Measurements from ENCODE around the gene RPL7L1. TPM values are rescaled to one million over a fixed set of nuclear protein-coding genes. Genes with fewer than 3 reads are reported as not detected.
"Not testable (repeated sequence)": the region's sequence is repeated elsewhere in the genome, so short reads cannot be mapped to it uniquely, and the experiment has no call there.

The RPL7L1 gene
- total and polyA plus RNA-seq, 2 donors (not counting 1 experiment from before 2014, with no cell fraction given), result 80.0 to 108 TPM

GRCh38 chr6:42871711-42872110 lies 7.7 kb upstream of the RPL7L1 start:
- H3K9ac ChIP-seq (ENCODE audit: insufficient read depth, low read length), result no peak overlapping the region
- peaks cover 2% of the 10 kb centered on the region for H3K36me3 ChIP-seq (ENCODE audit: control insufficient read depth, insufficient read depth, low read length)
- TF ChIP-seq, protein P1, sequence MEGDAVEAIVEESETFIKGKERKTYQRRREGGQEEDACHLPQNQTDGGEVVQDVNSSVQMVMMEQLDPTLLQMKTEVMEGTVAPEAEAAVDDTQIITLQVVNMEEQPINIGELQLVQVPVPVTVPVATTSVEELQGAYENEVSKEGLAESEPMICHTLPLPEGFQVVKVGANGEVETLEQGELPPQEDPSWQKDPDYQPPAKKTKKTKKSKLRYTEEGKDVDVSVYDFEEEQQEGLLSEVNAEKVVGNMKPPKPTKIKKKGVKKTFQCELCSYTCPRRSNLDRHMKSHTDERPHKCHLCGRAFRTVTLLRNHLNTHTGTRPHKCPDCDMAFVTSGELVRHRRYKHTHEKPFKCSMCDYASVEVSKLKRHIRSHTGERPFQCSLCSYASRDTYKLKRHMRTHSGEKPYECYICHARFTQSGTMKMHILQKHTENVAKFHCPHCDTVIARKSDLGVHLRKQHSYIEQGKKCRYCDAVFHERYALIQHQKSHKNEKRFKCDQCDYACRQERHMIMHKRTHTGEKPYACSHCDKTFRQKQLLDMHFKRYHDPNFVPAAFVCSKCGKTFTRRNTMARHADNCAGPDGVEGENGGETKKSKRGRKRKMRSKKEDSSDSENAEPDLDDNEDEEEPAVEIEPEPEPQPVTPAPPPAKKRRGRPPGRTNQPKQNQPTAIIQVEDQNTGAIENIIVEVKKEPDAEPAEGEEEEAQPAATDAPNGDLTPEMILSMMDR (conservative IDR thresholded peaks at IDR 0.05 in 1 of 2, IDR thresholded peaks at IDR 0.05 in 1 of 2; ENCODE audit: low read depth in 1 of 2, low read length in 2 of 2), result no peak
- TF ChIP-seq EZH2 (IDR thresholded peaks at IDR 0.05; ENCODE audit: low read length, missing control alignments), result no peak
- H4K20me1 ChIP-seq (ENCODE audit: control insufficient read depth, extremely low read depth, insufficient read depth, low read length), result no peaks in the 10 kb centered on the region
- H3K4me3 ChIP-seq (replicated peaks in 1 of 4; ENCODE audit: control extremely low read depth in 1 of 4, insufficient read depth in 1 of 4, low read depth in 3 of 4, low read length in 4 of 4), result no peak overlapping the region
- H3K4me1 ChIP-seq (ENCODE audit: control insufficient read depth, extremely low read depth, insufficient read depth, low read length), result no peaks in the 10 kb centered on the region
- H3K4me2 ChIP-seq (ENCODE audit: extremely low read depth, insufficient read depth, low read length), result no peak overlapping the region
- no peaks in the 10 kb centered on the region for H3K9me3 ChIP-seq (ENCODE audit: control insufficient read depth, insufficient read depth, low read depth, low read length)
- no peaks in the 10 kb centered on the region for H3K27me3 ChIP-seq (ENCODE audit: control insufficient read depth, insufficient read depth, low read length)
- no peak overlapping the region for H2AFZ ChIP-seq (ENCODE audit: low read length)
- H3K27ac ChIP-seq (ENCODE audit: insufficient read depth, low read length), result no peak overlapping the region
- DNase-seq (ENCODE audit: low read depth in 2 of 2), result no peak
- no peaks in the 10 kb centered on the region for H3K79me2 ChIP-seq (ENCODE audit: control insufficient read depth, insufficient read depth, low read length)

GRCh38 chr6:42873313-42873712 lies 6.1 kb upstream of the RPL7L1 start:
- H4K20me1 ChIP-seq (ENCODE audit: control insufficient read depth, extremely low read depth, insufficient read depth, low read length), result no peaks in the 10 kb centered on the region
- TF ChIP-seq, protein P1 (conservative IDR thresholded peaks at IDR 0.05 in 1 of 2, IDR thresholded peaks at IDR 0.05 in 1 of 2; ENCODE audit: low read depth in 1 of 2, low read length in 2 of 2), result no peak
- no peak for TF ChIP-seq EZH2 (IDR thresholded peaks at IDR 0.05; ENCODE audit: low read length, missing control alignments)
- H3K4me1 ChIP-seq (ENCODE audit: control insufficient read depth, extremely low read depth, insufficient read depth, low read length), result no peaks in the 10 kb centered on the region
- DNase-seq (ENCODE audit: low read depth in 2 of 2), result no peak
- H2AFZ ChIP-seq (ENCODE audit: low read length), result no peak overlapping the region
- no peak overlapping the region for H3K4me2 ChIP-seq (ENCODE audit: extremely low read depth, insufficient read depth, low read length)
- H3K27ac ChIP-seq (ENCODE audit: insufficient read depth, low read length), result no peak overlapping the region
- H3K9ac ChIP-seq (ENCODE audit: insufficient read depth, low read length), result no peak overlapping the region
- no peaks in the 10 kb centered on the region for H3K27me3 ChIP-seq (ENCODE audit: control insufficient read depth, insufficient read depth, low read length)
- no peak overlapping the region for H3K4me3 ChIP-seq (replicated peaks in 1 of 4; ENCODE audit: control extremely low read depth in 1 of 4, insufficient read depth in 1 of 4, low read depth in 3 of 4, low read length in 4 of 4)
- H3K79me2 ChIP-seq (ENCODE audit: control insufficient read depth, insufficient read depth, low read length), result no peaks in the 10 kb centered on the region
- no peaks in the 10 kb centered on the region for H3K36me3 ChIP-seq (ENCODE audit: control insufficient read depth, insufficient read depth, low read length)
- no peaks in the 10 kb centered on the region for H3K9me3 ChIP-seq (ENCODE audit: control insufficient read depth, insufficient read depth, low read depth, low read length)

GRCh38 chr6:42877695-42878094 lies 1.7 kb upstream of the RPL7L1 start:
- Histone ChIP-seq H2AFZ (ENCODE audit: low read length) (peak overlapping the region; percentile 35), H3K4me1 (ENCODE audit: control insufficient read depth, extremely low read depth, insufficient read depth, low read length) (no peaks in the 10 kb centered on the region), H3K27ac (ENCODE audit: insufficient read depth, low read length) (no peak overlapping the region), H3K9me3 (ENCODE audit: control insufficient read depth, insufficient read depth, low read depth, low read length) (no peaks in the 10 kb centered on the region), H3K36me3 (ENCODE audit: control insufficient read depth, insufficient read depth, low read length) (no peaks in the 10 kb centered on the region), H3K27me3 (ENCODE audit: control insufficient read depth, insufficient read depth, low read length) (no peaks in the 10 kb centered on the region), H3K4me3 (replicated peaks in 1 of 4; ENCODE audit: control extremely low read depth in 1 of 4, insufficient read depth in 1 of 4, low read depth in 3 of 4, low read length in 4 of 4) (no peak overlapping the region), H3K4me2 (ENCODE audit: extremely low read depth, insufficient read depth, low read length) (no peak overlapping the region), H4K20me1 (ENCODE audit: control insufficient read depth, extremely low read depth, insufficient read depth, low read length) (no peaks in the 10 kb centered on the region), H3K9ac (ENCODE audit: insufficient read depth, low read length) (no peak overlapping the region), H3K79me2 (ENCODE audit: control insufficient read depth, insufficient read depth, low read length) (peaks cover 23% of the 10 kb centered on the region)
- no peak for DNase-seq (ENCODE audit: low read depth in 2 of 2)
- no peak for TF ChIP-seq EZH2 (IDR thresholded peaks at IDR 0.05; ENCODE audit: low read length, missing control alignments)
- TF ChIP-seq, protein P1 (conservative IDR thresholded peaks at IDR 0.05 in 1 of 2, IDR thresholded peaks at IDR 0.05 in 1 of 2; ENCODE audit: low read depth in 1 of 2, low read length in 2 of 2), result no peak

- not testable (repeated sequence) for H4K20me1 ChIP-seq (ENCODE audit: control insufficient read depth, extremely low read depth, insufficient read depth, low read length); H3K4me1 ChIP-seq (ENCODE audit: control insufficient read depth, extremely low read depth, insufficient read depth, low read length); H3K27me3 ChIP-seq (ENCODE audit: control insufficient read depth, insufficient read depth, low read length); H3K9me3 ChIP-seq (ENCODE audit: control insufficient read depth, insufficient read depth, low read depth, low read length); DNase-seq (ENCODE audit: low read depth in 2 of 2)
- H2AFZ ChIP-seq (ENCODE audit: low read length), result peak overlapping the region; percentile 100
- peak overlapping the region; percentile 97 for H3K27ac ChIP-seq (ENCODE audit: insufficient read depth, low read length)
- peak overlapping the region; percentile 97 to 99 (median 98) for H3K4me3 ChIP-seq (replicated peaks in 1 of 4; ENCODE audit: control extremely low read depth in 1 of 4, insufficient read depth in 1 of 4, low read depth in 3 of 4, low read length in 4 of 4)
- peak overlapping the region; percentile 89 for H3K9ac ChIP-seq (ENCODE audit: insufficient read depth, low read length)
- peaks cover 10% of the 10 kb centered on the region for H3K36me3 ChIP-seq (ENCODE audit: control insufficient read depth, insufficient read depth, low read length)
- H3K4me2 ChIP-seq (ENCODE audit: extremely low read depth, insufficient read depth, low read length), result peak overlapping the region; percentile 100
- peaks cover 36% of the 10 kb centered on the region for H3K79me2 ChIP-seq (ENCODE audit: control insufficient read depth, insufficient read depth, low read length)
Observed at GRCh38 chr6:42880240-42880817, 913 bp downstream of the RPL7L1 start.

DNA sequence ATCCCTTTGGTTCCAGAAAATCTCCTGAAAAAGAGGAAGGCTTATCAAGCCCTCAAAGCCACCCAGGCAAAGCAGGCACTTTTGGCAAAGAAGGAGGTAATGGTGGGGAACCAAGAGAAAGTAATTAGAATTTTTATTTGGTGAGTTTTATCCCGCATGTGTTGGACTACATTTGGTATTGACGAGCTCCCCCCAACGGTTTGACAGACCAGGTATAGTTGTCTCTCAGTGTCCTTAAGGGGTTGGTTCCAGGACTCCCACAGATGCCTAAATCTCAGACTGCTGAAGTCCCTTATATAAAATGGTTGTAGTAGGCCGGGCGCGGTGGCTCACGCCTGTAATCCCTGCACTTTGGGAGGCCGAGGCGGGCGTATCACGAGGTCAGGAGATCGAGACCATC lies 1.5 kb downstream of the RPL7L1 start:
- Histone ChIP-seq H3K36me3 (ENCODE audit: control insufficient read depth, insufficient read depth, low read length) (peaks cover 11% of the 10 kb centered on the region), H3K79me2 (ENCODE audit: control insufficient read depth, insufficient read depth, low read length) (peaks cover 36% of the 10 kb centered on the region)
- H3K27ac ChIP-seq (ENCODE audit: insufficient read depth, low read length), result not testable (repeated sequence)

More for the DNA sequence above, 1.5 kb downstream of the RPL7L1 start:
- Histone ChIP-seq H3K9ac (ENCODE audit: insufficient read depth, low read length) (peak overlapping the region; percentile 89), H3K4me2 (ENCODE audit: extremely low read depth, insufficient read depth, low read length) (peak overlapping the region; percentile 48), H3K4me3 (replicated peaks in 1 of 4; ENCODE audit: control extremely low read depth in 1 of 4, insufficient read depth in 1 of 4, low read depth in 3 of 4, low read length in 4 of 4) (peak overlapping the region; percentile 97 to 99 (median 98))
- H3K9me3 ChIP-seq (ENCODE audit: control insufficient read depth, insufficient read depth, low read depth, low read length); H2AFZ ChIP-seq (ENCODE audit: low read length); DNase-seq (ENCODE audit: low read depth in 2 of 2); H3K27me3 ChIP-seq (ENCODE audit: control insufficient read depth, insufficient read depth, low read length); H4K20me1 ChIP-seq (ENCODE audit: control insufficient read depth, extremely low read depth, insufficient read depth, low read length); H3K4me1 ChIP-seq (ENCODE audit: control insufficient read depth, extremely low read depth, insufficient read depth, low read length): not testable (repeated sequence)

Data from fibroblast of lung (primary cell).